ENCODE data around the gene ARHGAP5.

GRCh38 chr14:32028599-32028998, 48.5 kb upstream of the ARHGAP5 start:
- TF ChIP-seq CREB1 (CRISPR knock-in tag; IDR thresholded peaks at IDR 0.05) (no peak), CTCF (IDR thresholded peaks at IDR 0.05) (no peak), JUN (CRISPR knock-in tag; IDR thresholded peaks at IDR 0.05) (no peak), AFF4 (CRISPR knock-in tag; IDR thresholded peaks at IDR 0.05; ENCODE audit: borderline replicate concordance) (no peak), MXD4 (CRISPR knock-in tag; IDR thresholded peaks at IDR 0.05; ENCODE audit: borderline replicate concordance) (no peak), ATF2 (CRISPR knock-in tag; IDR thresholded peaks at IDR 0.05; ENCODE audit: borderline replicate concordance, low read depth) (no peak), TEAD4 (CRISPR knock-in tag; IDR thresholded peaks at IDR 0.05) (no peak), E2F1 (CRISPR knock-in tag; IDR thresholded peaks at IDR 0.05) (no peak), TCF7 (CRISPR knock-in tag; IDR thresholded peaks at IDR 0.05; ENCODE audit: low read depth) (no peak)
